GM12874 (cell line): Measurements from ENCODE around the gene CD2AP.

Experiments
- CTCF ChIP-seq: IDR thresholded peaks from 2 replicates; pipeline ENCODE4 v1.5.1; 2011; ENCODE audit warnings: low read depth, mild to moderate bottlenecking, control low read depth, low read length, moderate library complexity; ENCODE audit not compliant: insufficient read depth

Gene CD2AP

DNA sequence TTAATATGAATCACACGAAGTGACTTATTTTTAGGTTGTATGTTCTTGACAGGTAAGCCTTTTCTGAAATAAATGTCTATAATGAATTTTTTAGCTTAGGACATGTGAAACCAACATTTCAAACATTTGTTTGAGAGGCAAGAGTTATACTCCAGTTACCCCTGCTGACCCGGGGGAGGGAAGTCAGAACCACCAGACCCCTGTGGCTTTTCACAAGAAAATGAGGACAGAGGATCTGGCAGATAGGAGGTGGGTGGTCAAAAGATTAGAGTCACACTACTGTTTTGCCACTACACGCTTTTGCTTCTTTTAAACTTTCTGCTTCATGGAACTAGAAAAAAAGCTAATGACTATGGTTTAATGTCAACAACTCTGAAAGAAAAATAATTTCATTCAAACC is 193.3 kb downstream of the CD2AP start:
- TF ChIP-seq CTCF = no peak

- no peak for TF ChIP-seq CTCF
These were observed 194.2 kb downstream of the CD2AP start for GRCh38 chr6:47671777-47672176.

- no peak for TF ChIP-seq CTCF
These were observed 195.2 kb downstream of the CD2AP start for GRCh38 chr6:47672816-47673215.

DNA sequence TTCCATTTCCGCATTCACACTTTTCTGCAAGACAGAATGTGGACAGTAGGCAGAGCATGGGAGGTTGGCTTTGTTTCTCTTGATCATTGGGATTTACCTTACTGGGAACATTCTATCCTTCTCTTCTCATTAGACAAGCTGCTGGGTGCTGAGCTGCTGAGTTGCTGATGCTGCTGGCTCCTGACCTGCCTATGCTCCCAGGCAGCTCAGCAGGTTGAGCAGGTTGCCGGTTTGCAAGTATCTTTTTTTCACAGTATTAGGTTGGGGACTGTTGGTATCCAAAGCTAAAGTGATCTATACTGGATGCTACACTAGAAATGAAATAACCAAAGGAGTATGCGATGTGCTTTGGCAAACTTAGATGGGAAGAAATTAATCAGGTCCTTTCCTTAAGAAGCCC is 197.1 kb downstream of the CD2AP start:
- no peak for TF ChIP-seq CTCF
